DOHH2 (cell line): ENCODE data around the gene RASGRF1.

Source experiments
- CTCF ChIP-seq: fragments of 200-600 bp; sonication (generic); IDR thresholded peaks from one replicate; pipeline ENCODE4 v1.5.1; 2014; ENCODE audit warnings: antibody characterized with exemption, mild to moderate bottlenecking, low read depth, low read length; ENCODE audit not compliant: poor library complexity, severe bottlenecking
- EZH2phosphoT487 ChIP-seq: fragments of 200-600 bp; sonication (generic); IDR thresholded peaks from 2 replicates; pipeline ENCODE4 v1.6.1; 2017; ENCODE audit warnings: borderline replicate concordance, mild to moderate bottlenecking, antibody characterized with exemption, low read length, moderate library complexity, mixed read lengths

- TF ChIP-seq CTCF (no peak), EZH2phosphoT487 (no peak)
These were observed 36.2 kb downstream of the RASGRF1 start for GRCh38 chr15:79054350-79054749.
